K562 (cell line): ENCODE results near the gene MICALL2. TPM values are rescaled to one million over a fixed set of nuclear protein-coding genes. Genes with fewer than 3 reads are reported as not detected.

Experiments
- ATAC-seq: fragments of 200-7000 bp; cut with Tn5 transposase; 3 replicates; pipeline ENCODE4 v1.9.1; 2020; ENCODE audit warnings: moderate library complexity
- BruUV-seq: library from RNA; stranded (reverse); fragments of 400-500 nt; replicated peaks from 2 replicates; lab custom pipeline; 2021; lab: Mats Ljungman, UMichigan
- CTCF ChIA-PET: fragments of 300-600 bp; formaldehyde crosslinking; extraction: SDS; loops from one replicate; lab custom pipeline; 2021; ENCODE audit warnings: low intra/inter-chr PET ratio; lab: Yijun Ruan, JAX
- POLR2A ChIA-PET: fragments of 300-600, 350-650 bp; sonication (Branson Sonifier 250); formaldehyde crosslinking; extraction: SDS; loops from one replicate; lab custom pipeline; 2021; ENCODE audit warnings: antibody characterized with exemption, inconsistent platforms; lab: Yijun Ruan, JAX
- DNase-seq, 4 experiments: peaks; one replicate each; pipeline versions ENCODE4 v3.0.0 to v3.0.0-alpha.2; 2011 to 2018; ENCODE audit warnings: low spot score in 3 of 4, mixed read lengths in 3 of 4; ENCODE audit errors: extremely low read depth in 1 of 4
- FAIRE-seq: peaks from 2 replicates; lab custom pipeline; 2011; peaks lifted over from hg19 to GRCh38; lab: Jason Lieb, UNC
- H2AFZ ChIP-seq: 2 replicates; pipeline ENCODE4 v1.6.0; 2011; ENCODE audit warnings: low read depth, low read length, control low read depth, inconsistent platforms
- H3K27ac ChIP-seq: fragments of 200-600 bp; 3 replicates; pipeline ENCODE4 v1.8.0; 2011; ENCODE audit warnings: low read depth, mild to moderate bottlenecking, control low read depth, inconsistent platforms, low read length, moderate library complexity, mixed read lengths; ENCODE audit errors: extremely low read depth
- H3K27me3 ChIP-seq, 2 experiments: fragments of 300-600 bp in 1 of 2; 2 replicates in 1 of 2; 3 replicates in 1 of 2; pipeline versions ENCODE4 v1.6.0 to v1.8.0; 2011; ENCODE audit warnings: inconsistent platforms in 2 of 2, low read length in 2 of 2, mild to moderate bottlenecking in 1 of 2, mixed read lengths in 1 of 2, moderate library complexity in 1 of 2; ENCODE audit not compliant: control insufficient read depth in 2 of 2, insufficient read depth in 2 of 2
- H3K36me3 ChIP-seq: fragments of 300-600 bp; 3 replicates; pipeline ENCODE4 v1.8.0; 2011; ENCODE audit warnings: mild to moderate bottlenecking, low read length, inconsistent platforms; ENCODE audit not compliant: control insufficient read depth, insufficient read depth
- H3K4me1 ChIP-seq, 2 experiments: fragments of 200-600 bp in 1 of 2; replicated peaks in 1 of 2; 2 replicates in 1 of 2; 3 replicates in 1 of 2; pipeline versions ENCODE4 v1.5.1 to v1.8.0; 2011; ENCODE audit warnings: inconsistent platforms in 2 of 2, low read length in 2 of 2, mild to moderate bottlenecking in 1 of 2, mixed read lengths in 1 of 2, moderate library complexity in 1 of 2; ENCODE audit not compliant: control insufficient read depth in 2 of 2, insufficient read depth in 2 of 2
- H3K4me2 ChIP-seq: 2 replicates; pipeline ENCODE4 v1.6.1; 2011; ENCODE audit warnings: low read length, control low read depth, inconsistent platforms, mixed read lengths; ENCODE audit not compliant: insufficient read depth
- H3K4me3 ChIP-seq: fragments of 200-600 bp; sonication (generic), shearing (Covaris generic); 2 replicates; pipeline ENCODE4 v1.5.1; 2016; ENCODE audit warnings: control low read depth, inconsistent platforms
- H3K79me2 ChIP-seq: fragments of 200-600 bp; 3 replicates; pipeline ENCODE4 v1.8.0; 2011; ENCODE audit warnings: low read length, inconsistent platforms; ENCODE audit not compliant: control insufficient read depth, insufficient read depth
- H3K9ac ChIP-seq, 2 experiments: 2 replicates each; pipeline versions ENCODE4 v1.6.0 to v1.6.1; 2011; ENCODE audit warnings: low read depth in 2 of 2, low read length in 2 of 2, control low read depth in 1 of 2, inconsistent platforms in 1 of 2, mild to moderate bottlenecking in 1 of 2, mixed read lengths in 1 of 2; ENCODE audit not compliant: insufficient read depth in 1 of 2
- H3K9me1 ChIP-seq: one replicate; pipeline ENCODE4 v1.6.0; 2011; ENCODE audit warnings: inconsistent platforms, mild to moderate bottlenecking, low read length, moderate library complexity; ENCODE audit not compliant: control insufficient read depth, insufficient read depth
- H3K9me3 ChIP-seq: replicated peaks from 2 replicates; pipeline ENCODE4 v1.5.1; 2011; ENCODE audit warnings: low read depth, low read length, inconsistent platforms; ENCODE audit not compliant: control insufficient read depth, insufficient read depth
- H4K20me1 ChIP-seq: replicated peaks from 2 replicates; pipeline ENCODE4 v1.6.1; 2011; ENCODE audit warnings: low read length, inconsistent platforms, mixed read lengths; ENCODE audit not compliant: control insufficient read depth, insufficient read depth
- CREM ChIP-seq: IDR thresholded peaks from 2 replicates; pipeline ENCODE4 v1.6.1; 2014; ENCODE audit warnings: antibody characterized with exemption, low read depth
- ETS2 ChIP-seq: IDR thresholded peaks from 2 replicates; pipeline ENCODE4 v1.6.1; 2016; ENCODE audit warnings: borderline replicate concordance, missing genetic modification characterization, mild to moderate bottlenecking, moderate library complexity, missing compliant biosample characterization; ENCODE audit not compliant: poor library complexity, severe bottlenecking
- GATAD2A ChIP-seq: fragments of 450-650 bp; IDR thresholded peaks from 2 replicates; pipeline ENCODE4 v1.6.1; 2017
- HDAC6 ChIP-seq: IDR thresholded peaks from 2 replicates; pipeline ENCODE4 v1.6.1; 2012; ENCODE audit warnings: low read depth, mild to moderate bottlenecking, control low read depth, inconsistent platforms, low read length, moderate library complexity
- HDAC8 ChIP-seq: fragments of 450-650 bp; IDR thresholded peaks from 2 replicates; pipeline ENCODE4 v1.6.1; 2016; ENCODE audit warnings: mild to moderate bottlenecking, missing genetic modification characterization, moderate library complexity, missing compliant biosample characterization
- KAT7 ChIP-seq: sonication (generic); formaldehyde crosslinking; IDR thresholded peaks from 2 replicates; pipeline ENCODE4 v1.8.0; 2022; ENCODE audit warnings: missing genetic modification reagents, mild to moderate bottlenecking, borderline replicate concordance
- RAD21 ChIP-seq, 2 experiments: fragments of 250-450 bp in 1 of 2; fragments of 450-650 bp in 1 of 2; sonication (Bioruptor Pico) in 1 of 2; formaldehyde crosslinking in 1 of 2; IDR thresholded peaks in 1 of 2; conservative IDR thresholded peaks in 1 of 2; 2 replicates each; pipeline versions ENCODE4 v1.4.0 to v1.8.0; 2020 to 2022; ENCODE audit warnings: mild to moderate bottlenecking in 2 of 2, moderate library complexity in 1 of 2
- RUNX1 ChIP-seq: sonication (generic); IDR thresholded peaks from 2 replicates; pipeline ENCODE4 v1.6.1; 2016; ENCODE audit warnings: antibody characterized with exemption, low read depth
- SIRT6 ChIP-seq: IDR thresholded peaks from one replicate; pipeline ENCODE4 v1.6.1; 2012; ENCODE audit warnings: low read depth, mild to moderate bottlenecking, control low read depth, inconsistent platforms, low read length, moderate library complexity
- SMC3 ChIP-seq: conservative IDR thresholded peaks from 2 replicates; pipeline ENCODE4 v1.6.1; 2011; ENCODE audit warnings: low read depth, low read length, improper control_type of control experiment; ENCODE audit not compliant: insufficient read depth
- ZNF384 ChIP-seq: IDR thresholded peaks from 2 replicates; pipeline ENCODE4 v1.6.1; 2012; ENCODE audit warnings: low read depth, low read length, improper control_type of control experiment
- WGBS: fragments of 100-300 bp; shearing (Covaris generic); methylation state at CpG from one replicate; pipeline ENCODE4 v1.1.6; 2016; ENCODE audit warnings: low coverage, mixed read lengths; ENCODE audit not compliant: insufficient coverage; ENCODE audit errors: missing lambda C conversion rate; 5-methylcytosine and 5-hydroxymethylcytosine counted together
- in situ Hi-C: fragments of 300-500 bp; cut with MboI; formaldehyde crosslinking; loops from 4 replicates; pipeline ENCODE4 v1.15.0; 2018; ENCODE audit warnings: inconsistent platforms, mixed read lengths
- intact Hi-C: fragments of 100-400 bp; cut with micrococcal nuclease; formaldehyde crosslinking; loops from 2 replicates; pipeline ENCODE4 v1.14.2; 2022
- polyA plus RNA-seq, 8 experiments: library from polyadenylated mRNA; depleted of rRNA in 4 of 8; stranded (reverse) in 5 of 8; unstranded in 3 of 8; fragments of >200 nt; fragmentation: Nextera tagmentation in 2 of 8; fragmentation: Illumina TruSeq in 1 of 8; extraction: Ambion mirVana in 2 of 8; extraction: Trizol in 1 of 8; gene quantifications; 2 replicates each; pipeline versions ENCODE4 v1.2.1 to v1.2.3, GENCODE V29; 2011 to 2014; ENCODE audit warnings: inconsistent platforms in 1 of 8, missing spikeins in 1 of 8
- total RNA-seq, 7 experiments: library from RNA; depleted of rRNA in 6 of 7; stranded (reverse); fragments of >200 nt in 6 of 7; fragmentation: Illumina TruSeq in 2 of 7; extraction: Trizol in 2 of 7; gene quantifications; 2 replicates each; pipeline versions ENCODE4 v1.2.1 to v1.2.3, GENCODE V29; 2011 to 2021; ENCODE audit warnings: low replicate concordance in 1 of 7
- TF ChIP-seq, protein P1 (sequence below): fragments of 250-450 bp; sonication (Bioruptor Pico); IDR thresholded peaks from 2 replicates; pipeline ENCODE4 v1.8.0; 2022; ENCODE audit warnings: moderate library complexity, mild to moderate bottlenecking, inconsistent platforms
- TF ChIP-seq, protein P2 (sequence below): sonication (generic); formaldehyde crosslinking; IDR thresholded peaks from 2 replicates; pipeline ENCODE4 v1.8.1; 2023; ENCODE audit warnings: missing genetic modification reagents, mild to moderate bottlenecking, borderline replicate concordance
- TF ChIP-seq, protein P3 (sequence below): fragments of 250-450 bp; sonication (Bioruptor Pico); IDR thresholded peaks from 2 replicates; pipeline ENCODE4 v1.8.0; 2022; ENCODE audit warnings: moderate library complexity, mild to moderate bottlenecking, inconsistent platforms
- TF ChIP-seq, protein P4 (sequence below): sonication (generic); formaldehyde crosslinking; IDR thresholded peaks from 2 replicates; pipeline ENCODE4 v1.9.0; 2022; ENCODE audit warnings: mild to moderate bottlenecking, missing genetic modification reagents

Gene MICALL2
- total and polyA plus RNA-seq, 9 of the 15 experiments (the other 6 are each of a cell fraction or from before 2014, with no cell fraction given), result 1.8 to 103 (median 17.0) TPM

DNA sequence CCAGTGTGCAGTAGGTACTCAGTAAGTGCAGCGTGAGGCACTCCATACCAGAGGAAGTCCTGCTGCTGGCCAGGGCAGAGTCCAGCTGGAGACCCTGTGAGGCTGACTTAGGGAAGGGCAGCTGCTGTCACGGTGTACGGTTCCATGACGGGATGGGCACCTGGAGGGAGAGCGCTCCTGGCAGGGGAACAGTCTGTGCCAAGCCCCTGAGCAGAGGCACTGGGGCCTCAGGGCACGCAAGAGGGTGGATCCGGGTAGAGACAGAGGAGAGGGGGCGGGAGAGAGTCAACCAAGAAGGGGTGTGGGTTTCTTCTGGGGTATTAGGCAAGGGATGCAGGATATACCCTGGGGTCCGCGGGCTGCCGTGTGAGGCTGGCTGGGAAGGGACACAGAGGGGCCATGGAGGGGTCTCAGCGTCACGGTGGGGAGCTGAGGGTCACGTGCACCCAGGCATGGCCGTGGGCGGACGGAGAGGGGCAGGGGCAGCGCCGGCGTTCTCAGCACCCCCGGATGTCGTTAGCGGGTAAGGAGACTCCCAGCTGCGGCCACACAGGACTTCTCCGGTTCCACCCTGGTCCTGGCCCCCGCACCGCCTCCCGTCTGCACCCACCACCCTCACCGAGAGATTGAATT, 70.5 kb downstream of the MICALL2 start:
- intact Hi-C loops, result no loop called here
- POLR2A ChIA-PET, result no interaction called here
- BruUV-seq, result no TSS peak
- Histone ChIP-seq H3K9me3 (no peaks in the 10 kb centered on the region), H3K4me1 (peaks cover 0 to 19% of the 10 kb centered on the region in 2 experiments; a peak in 1 of 5 replicates), H3K9ac (no peak overlapping the region), H3K4me2 (no peak overlapping the region), H2AFZ (no peak overlapping the region), H4K20me1 (no peaks in the 10 kb centered on the region), H3K27ac (no peak overlapping the region), H3K27me3 (peaks cover 29 to 62% of the 10 kb centered on the region in 2 experiments; a peak in 4 of 5 replicates), H3K4me3 (no peak overlapping the region), H3K79me2 (no peaks in the 10 kb centered on the region), H3K36me3 (no peaks in the 10 kb centered on the region), H3K9me1 (no peaks in the 10 kb centered on the region)
- no peak for DNase-seq
- TF ChIP-seq CREM (no peak), GATAD2A (no peak), SIRT6 (no peak), RAD21 (CRISPR knock-in tag; conservative IDR thresholded peaks at IDR 0.05 in 1 of 2, IDR thresholded peaks at IDR 0.05 in 1 of 2) (no peak), ZNF384 (no peak), ETS2 (no peak), KAT7 (CRISPR knock-in tag) (no peak), SMC3 (no peak), HDAC8 (tag) (no peak), RUNX1 (no peak), HDAC6 (no peak)
- TF ChIP-seq, protein P1, sequence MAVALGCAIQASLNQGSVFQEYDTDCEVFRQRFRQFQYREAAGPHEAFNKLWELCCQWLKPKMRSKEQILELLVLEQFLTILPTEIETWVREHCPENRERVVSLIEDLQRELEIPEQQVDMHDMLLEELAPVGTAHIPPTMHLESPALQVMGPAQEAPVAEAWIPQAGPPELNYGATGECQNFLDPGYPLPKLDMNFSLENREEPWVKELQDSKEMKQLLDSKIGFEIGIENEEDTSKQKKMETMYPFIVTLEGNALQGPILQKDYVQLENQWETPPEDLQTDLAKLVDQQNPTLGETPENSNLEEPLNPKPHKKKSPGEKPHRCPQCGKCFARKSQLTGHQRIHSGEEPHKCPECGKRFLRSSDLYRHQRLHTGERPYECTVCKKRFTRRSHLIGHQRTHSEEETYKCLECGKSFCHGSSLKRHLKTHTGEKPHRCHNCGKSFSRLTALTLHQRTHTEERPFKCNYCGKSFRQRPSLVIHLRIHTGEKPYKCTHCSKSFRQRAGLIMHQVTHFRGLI (CRISPR knock-in tag), result no peak
- TF ChIP-seq, protein P2, sequence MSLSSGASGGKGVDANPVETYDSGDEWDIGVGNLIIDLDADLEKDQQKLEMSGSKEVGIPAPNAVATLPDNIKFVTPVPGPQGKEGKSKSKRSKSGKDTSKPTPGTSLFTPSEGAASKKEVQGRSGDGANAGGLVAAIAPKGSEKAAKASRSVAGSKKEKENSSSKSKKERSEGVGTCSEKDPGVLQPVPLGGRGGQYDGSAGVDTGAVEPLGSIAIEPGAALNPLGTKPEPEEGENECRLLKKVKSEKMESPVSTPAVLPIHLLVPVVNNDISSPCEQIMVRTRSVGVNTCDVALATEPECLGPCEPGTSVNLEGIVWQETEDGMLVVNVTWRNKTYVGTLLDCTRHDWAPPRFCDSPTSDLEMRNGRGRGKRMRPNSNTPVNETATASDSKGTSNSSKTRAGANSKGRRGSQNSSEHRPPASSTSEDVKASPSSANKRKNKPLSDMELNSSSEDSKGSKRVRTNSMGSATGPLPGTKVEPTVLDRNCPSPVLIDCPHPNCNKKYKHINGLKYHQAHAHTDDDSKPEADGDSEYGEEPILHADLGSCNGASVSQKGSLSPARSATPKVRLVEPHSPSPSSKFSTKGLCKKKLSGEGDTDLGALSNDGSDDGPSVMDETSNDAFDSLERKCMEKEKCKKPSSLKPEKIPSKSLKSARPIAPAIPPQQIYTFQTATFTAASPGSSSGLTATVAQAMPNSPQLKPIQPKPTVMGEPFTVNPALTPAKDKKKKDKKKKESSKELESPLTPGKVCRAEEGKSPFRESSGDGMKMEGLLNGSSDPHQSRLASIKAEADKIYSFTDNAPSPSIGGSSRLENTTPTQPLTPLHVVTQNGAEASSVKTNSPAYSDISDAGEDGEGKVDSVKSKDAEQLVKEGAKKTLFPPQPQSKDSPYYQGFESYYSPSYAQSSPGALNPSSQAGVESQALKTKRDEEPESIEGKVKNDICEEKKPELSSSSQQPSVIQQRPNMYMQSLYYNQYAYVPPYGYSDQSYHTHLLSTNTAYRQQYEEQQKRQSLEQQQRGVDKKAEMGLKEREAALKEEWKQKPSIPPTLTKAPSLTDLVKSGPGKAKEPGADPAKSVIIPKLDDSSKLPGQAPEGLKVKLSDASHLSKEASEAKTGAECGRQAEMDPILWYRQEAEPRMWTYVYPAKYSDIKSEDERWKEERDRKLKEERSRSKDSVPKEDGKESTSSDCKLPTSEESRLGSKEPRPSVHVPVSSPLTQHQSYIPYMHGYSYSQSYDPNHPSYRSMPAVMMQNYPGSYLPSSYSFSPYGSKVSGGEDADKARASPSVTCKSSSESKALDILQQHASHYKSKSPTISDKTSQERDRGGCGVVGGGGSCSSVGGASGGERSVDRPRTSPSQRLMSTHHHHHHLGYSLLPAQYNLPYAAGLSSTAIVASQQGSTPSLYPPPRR, result no peak
- TF ChIP-seq, protein P3, sequence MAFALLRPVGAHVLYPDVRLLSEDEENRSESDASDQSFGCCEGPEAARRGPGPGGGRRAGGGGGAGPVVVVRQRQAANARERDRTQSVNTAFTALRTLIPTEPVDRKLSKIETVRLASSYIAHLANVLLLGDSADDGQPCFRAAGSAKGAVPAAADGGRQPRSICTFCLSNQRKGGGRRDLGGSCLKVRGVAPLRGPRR (CRISPR knock-in tag), result no peak
- TF ChIP-seq, protein P4, sequence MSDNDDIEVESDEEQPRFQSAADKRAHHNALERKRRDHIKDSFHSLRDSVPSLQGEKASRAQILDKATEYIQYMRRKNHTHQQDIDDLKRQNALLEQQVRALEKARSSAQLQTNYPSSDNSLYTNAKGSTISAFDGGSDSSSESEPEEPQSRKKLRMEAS, result no peak
- CTCF ChIA-PET, result no interaction called here
- in situ Hi-C loops, result no loop called here
- 6% methylated on average over 26 of the region's 29 CpGs for WGBS
- no peak for ATAC-seq
- no peak for FAIRE-seq
